GM21515 (cell line): ENCODE measurements around the gene BLTP2.

ENCODE experiments used
- ATAC-seq: cut with Tn5 transposase; IDR thresholded peaks from one replicate; pipeline ENCODE4 v1.9.1; 2021; ENCODE audit not compliant: unreplicated experiment

Gene BLTP2

DNA sequence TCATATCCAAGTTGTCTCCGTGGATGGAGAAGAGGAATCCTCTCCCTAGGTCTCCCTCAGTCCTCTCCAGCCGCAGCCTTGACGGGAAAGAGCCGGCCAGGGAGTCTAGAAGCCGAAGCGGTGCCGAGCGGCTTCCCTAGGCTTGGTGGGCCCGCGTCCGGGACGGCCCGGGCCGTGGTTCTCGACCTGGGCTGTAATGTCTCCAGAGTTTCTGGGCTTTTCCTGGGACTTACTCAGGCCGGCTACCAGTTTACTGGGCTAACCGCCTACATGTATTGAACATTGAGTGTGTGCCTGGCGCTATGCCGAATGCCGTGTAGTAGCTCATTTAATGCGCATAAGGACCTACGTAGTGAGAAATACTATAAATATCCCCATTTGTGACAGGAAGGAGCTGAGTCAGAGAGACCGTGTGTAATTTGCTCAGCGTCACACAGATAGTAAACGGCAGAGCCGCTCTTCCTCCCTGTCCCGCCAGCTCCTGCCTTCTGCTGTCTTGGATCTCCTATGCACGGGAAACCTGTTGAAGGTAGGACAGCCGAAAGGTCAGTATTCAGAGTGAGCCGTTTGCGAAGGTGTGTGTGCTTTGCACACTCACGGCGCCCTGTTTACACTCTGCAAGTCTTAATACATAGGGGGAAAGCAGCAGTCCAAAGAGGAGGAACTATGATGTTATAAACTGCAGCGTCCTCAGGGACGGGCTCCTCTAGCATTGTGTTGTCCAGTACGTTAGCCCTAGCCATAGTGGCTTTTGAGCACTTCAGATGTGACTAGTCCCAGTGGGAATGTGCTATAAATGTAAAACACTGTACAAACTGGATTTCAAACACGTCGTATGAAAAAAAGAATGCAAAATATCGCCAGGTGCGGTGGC is 45.4 kb downstream of the BLTP2 start:
- ATAC-seq, result peak; percentile 44

DNA sequence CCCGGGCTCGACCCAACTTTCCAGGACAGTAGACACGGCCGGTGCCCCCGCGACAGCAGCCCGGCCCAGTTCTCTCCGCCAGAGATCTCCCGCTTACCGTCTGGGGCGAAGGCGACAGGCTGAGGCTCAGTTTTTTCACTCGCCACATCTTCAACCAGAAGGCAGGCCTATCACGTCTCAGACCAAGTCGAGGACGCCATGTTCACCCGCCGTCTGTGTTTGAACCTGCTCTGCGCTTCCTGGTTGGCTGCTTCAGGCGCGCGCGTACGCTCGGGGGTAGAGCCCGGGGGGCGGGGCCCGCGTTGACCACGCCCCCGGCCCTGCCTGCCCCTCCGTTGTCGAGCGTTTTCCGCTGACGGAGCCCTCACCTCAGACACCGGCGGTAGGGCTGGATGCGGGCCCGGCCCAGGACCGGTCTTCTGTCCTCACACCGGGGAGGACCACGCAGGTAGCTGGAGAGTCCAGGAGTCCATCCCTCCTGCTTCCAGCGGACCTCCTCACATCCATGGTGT is 46.1 kb downstream of the BLTP2 start, which contains the start of gene SPAG5:
Gene SPAG5 (minus strand): TSS at position 227 of the 512 bp plus-strand sequence. CDS start 79 bp downstream, at position 148.
- peak; percentile 72 for ATAC-seq

DNA sequence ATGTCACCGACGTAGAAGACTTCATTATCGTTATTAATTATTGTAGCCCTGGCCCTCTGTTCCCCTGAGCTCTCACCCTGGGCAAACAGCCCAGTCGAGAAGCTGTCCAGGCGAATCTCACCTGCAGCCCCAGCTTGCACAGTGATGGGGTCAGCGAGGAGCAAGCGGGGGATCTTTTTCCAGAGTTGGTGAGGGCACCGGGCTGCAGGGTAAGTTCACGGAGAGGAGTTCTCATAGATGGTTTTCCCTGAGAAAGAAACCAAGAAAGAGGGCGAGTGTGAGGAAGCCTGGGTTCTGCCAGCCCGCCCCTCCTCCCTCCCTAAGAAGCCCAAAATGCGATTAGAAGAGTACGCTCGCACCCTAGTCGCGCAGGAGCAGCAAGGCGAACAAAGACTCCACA is 46.6 kb downstream of the BLTP2 start:
- no peak for ATAC-seq

DNA sequence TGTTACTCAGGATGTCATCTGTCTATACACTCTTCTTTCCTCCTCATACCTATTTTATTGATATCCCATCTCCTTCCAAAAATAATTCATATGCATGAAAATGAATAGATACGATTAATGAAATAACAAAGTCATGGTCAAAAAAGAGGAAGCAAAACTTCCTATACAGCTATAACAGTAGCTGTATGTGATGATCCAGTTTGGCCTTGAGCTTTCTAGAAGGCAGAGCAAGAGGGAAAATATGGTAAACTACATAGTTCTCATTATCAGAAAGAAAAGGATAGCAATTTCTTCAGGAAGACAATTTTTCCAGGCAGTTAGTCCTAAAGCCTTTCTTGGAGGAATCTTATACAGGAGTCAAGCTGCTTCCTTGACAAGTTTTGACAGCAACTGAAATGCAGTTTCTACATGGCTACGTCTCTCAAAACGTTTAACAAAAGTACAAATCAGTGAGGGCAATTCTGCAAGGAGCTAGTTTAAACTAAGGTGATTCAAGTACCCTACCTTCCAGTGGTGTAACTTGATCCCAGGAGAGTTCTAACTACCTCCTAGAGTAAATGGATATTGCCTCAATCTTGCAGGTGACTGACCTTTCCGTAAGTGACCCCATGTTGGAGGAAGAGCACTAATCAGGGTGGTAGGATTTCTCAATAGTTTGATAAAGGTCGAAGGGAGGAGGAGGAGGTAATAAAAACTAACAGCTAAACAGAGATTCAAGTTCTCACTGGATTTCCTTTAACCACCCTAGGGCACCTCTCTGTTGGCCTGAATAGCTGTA is 47.2 kb downstream of the BLTP2 start:
- ATAC-seq, result no peak
